DOHH2 (cell line): ENCODE measurements around the gene RAB3IL1.

Experiments used
- H3F3A ChIP-seq: fragments of 200-600 bp; sonication (generic), shearing (Covaris generic); 2 replicates; pipeline ENCODE4 v1.6.0; 2016; ENCODE audit warnings: antibody characterized with exemption, mild to moderate bottlenecking; ENCODE audit not compliant: control insufficient read depth, insufficient read depth
- H3K27ac ChIP-seq: fragments of 200-600 bp; sonication (generic); 2 replicates; pipeline ENCODE4 v1.5.1; 2014; ENCODE audit warnings: low read depth, mild to moderate bottlenecking, low read length, moderate library complexity
- H3K27me3 ChIP-seq: fragments of 200-600 bp; sonication (generic); 2 replicates; pipeline ENCODE4 v1.6.1; 2014; ENCODE audit warnings: mild to moderate bottlenecking, low read length, mixed read lengths; ENCODE audit not compliant: control insufficient read depth
- H3K36me3 ChIP-seq: fragments of 200-600 bp; sonication (generic); 2 replicates; pipeline ENCODE4 v1.6.1; 2014; ENCODE audit warnings: mild to moderate bottlenecking, low read length, moderate library complexity, mixed read lengths; ENCODE audit not compliant: control insufficient read depth
- H3K4me1 ChIP-seq: fragments of 200-600 bp; sonication (generic); 2 replicates; pipeline ENCODE4 v1.6.1; 2014; ENCODE audit warnings: mild to moderate bottlenecking, low read length, mixed read lengths; ENCODE audit not compliant: control insufficient read depth
- H3K4me2 ChIP-seq: fragments of 200-600 bp; sonication (generic); 2 replicates; pipeline ENCODE4 v1.6.0; 2014; ENCODE audit warnings: mild to moderate bottlenecking, low read length, moderate library complexity
- H3K4me3 ChIP-seq: fragments of 200-600 bp; sonication (generic); 2 replicates; pipeline ENCODE4 v1.5.1; 2014; ENCODE audit warnings: mild to moderate bottlenecking, low read length, mixed read lengths
- H3K79me2 ChIP-seq: fragments of 200-600 bp; sonication (generic); 2 replicates; pipeline ENCODE4 v1.6.1; 2014; ENCODE audit warnings: mild to moderate bottlenecking, low read length, mixed read lengths; ENCODE audit not compliant: control insufficient read depth
- H3K9me2 ChIP-seq: fragments of 200-600 bp; sonication (generic); replicated peaks from 2 replicates; pipeline ENCODE4 v1.6.1; 2014; ENCODE audit warnings: mild to moderate bottlenecking, low read length, mixed read lengths; ENCODE audit not compliant: control insufficient read depth
- H3K9me3 ChIP-seq: fragments of 200-600 bp; sonication (generic); 2 replicates; pipeline ENCODE4 v1.6.1; 2014; ENCODE audit warnings: antibody characterized with exemption, low read length, mixed read lengths; ENCODE audit not compliant: control insufficient read depth, insufficient read depth
- H4K20me1 ChIP-seq: fragments of 200-600 bp; sonication (generic); 2 replicates; pipeline ENCODE4 v1.6.0; 2014; ENCODE audit warnings: low read depth, mild to moderate bottlenecking, antibody characterized with exemption, low read length, moderate library complexity; ENCODE audit not compliant: control insufficient read depth, insufficient read depth
- EZH2phosphoT487 ChIP-seq: fragments of 200-600 bp; sonication (generic); IDR thresholded peaks from 2 replicates; pipeline ENCODE4 v1.6.1; 2017; ENCODE audit warnings: borderline replicate concordance, mild to moderate bottlenecking, antibody characterized with exemption, low read length, moderate library complexity, mixed read lengths
- TF ChIP-seq, protein P1 (sequence below): fragments of 200-600 bp; sonication (generic); IDR thresholded peaks from one replicate; pipeline ENCODE4 v1.5.1; 2014; ENCODE audit warnings: antibody characterized with exemption, mild to moderate bottlenecking, low read depth, low read length; ENCODE audit not compliant: poor library complexity, severe bottlenecking

The RAB3IL1 gene

DNA sequence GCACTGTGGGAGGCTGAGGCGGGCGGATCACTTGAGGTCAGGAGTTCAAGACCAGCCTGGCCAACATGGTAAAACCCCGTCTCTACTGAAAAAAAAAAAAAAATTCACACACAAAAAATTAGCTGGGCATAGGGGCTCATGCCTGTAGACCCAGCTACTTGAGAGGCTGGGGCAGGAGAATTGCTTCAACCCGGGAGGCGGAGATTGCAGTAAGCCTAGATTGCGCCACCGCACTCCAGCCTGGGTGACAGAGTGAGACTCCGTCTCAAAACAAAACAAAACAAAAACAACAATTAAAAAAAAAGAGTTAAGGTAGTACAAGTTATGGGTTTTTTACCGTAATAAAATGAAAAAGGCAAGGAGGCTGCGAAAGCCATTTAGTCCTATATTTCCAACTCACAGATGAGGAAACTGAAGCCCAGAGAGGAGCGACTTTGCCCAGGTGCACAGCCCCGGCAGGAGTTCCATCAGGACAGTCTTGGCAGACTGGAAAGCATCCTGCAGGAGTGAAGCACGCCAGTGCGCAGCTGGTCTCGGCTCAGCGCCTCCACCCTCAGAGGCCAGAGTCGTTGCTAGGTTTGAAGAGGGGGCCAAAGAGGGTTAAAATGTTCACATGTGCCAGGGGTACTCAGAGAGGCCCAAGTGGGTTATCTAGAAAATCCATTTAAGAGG lies 22.2 kb downstream of the RAB3IL1 start:
- peaks cover 58% of the 10 kb centered on the region for H3K4me1 ChIP-seq
- no peak overlapping the region for H3K4me3 ChIP-seq
- no peaks in the 10 kb centered on the region for H4K20me1 ChIP-seq
- TF ChIP-seq EZH2phosphoT487, result no peak
- TF ChIP-seq, protein P1, sequence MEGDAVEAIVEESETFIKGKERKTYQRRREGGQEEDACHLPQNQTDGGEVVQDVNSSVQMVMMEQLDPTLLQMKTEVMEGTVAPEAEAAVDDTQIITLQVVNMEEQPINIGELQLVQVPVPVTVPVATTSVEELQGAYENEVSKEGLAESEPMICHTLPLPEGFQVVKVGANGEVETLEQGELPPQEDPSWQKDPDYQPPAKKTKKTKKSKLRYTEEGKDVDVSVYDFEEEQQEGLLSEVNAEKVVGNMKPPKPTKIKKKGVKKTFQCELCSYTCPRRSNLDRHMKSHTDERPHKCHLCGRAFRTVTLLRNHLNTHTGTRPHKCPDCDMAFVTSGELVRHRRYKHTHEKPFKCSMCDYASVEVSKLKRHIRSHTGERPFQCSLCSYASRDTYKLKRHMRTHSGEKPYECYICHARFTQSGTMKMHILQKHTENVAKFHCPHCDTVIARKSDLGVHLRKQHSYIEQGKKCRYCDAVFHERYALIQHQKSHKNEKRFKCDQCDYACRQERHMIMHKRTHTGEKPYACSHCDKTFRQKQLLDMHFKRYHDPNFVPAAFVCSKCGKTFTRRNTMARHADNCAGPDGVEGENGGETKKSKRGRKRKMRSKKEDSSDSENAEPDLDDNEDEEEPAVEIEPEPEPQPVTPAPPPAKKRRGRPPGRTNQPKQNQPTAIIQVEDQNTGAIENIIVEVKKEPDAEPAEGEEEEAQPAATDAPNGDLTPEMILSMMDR, result no peak
- no peaks in the 10 kb centered on the region for H3K27me3 ChIP-seq
- peaks cover 7% of the 10 kb centered on the region for H3F3A ChIP-seq
- no peaks in the 10 kb centered on the region for H3K9me3 ChIP-seq
- no peak overlapping the region for H3K4me2 ChIP-seq
- peaks cover 8% of the 10 kb centered on the region for H3K79me2 ChIP-seq
- H3K9me2 ChIP-seq, result no peaks in the 10 kb centered on the region
- H3K27ac ChIP-seq, result no peak overlapping the region
- no peaks in the 10 kb centered on the region for H3K36me3 ChIP-seq

DNA sequence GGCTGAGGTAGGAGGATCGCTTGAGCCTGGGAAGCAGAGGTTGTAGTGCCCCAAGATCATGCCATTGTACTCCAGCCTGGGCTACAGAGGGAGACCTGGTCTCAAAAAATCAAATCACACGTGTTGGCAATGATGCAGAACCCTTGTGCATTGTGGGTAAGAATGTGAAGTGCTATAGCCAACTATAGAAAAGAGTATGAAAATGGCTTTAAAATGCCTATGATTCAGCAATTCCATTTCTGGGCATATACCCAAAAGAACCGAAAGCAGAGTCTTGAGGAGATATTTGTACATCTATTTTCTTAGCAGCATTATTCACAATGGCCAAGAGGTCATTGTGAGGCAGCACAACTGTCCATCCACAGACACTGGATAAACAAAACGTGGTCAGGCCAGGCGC lies 23.4 kb downstream of the RAB3IL1 start:
- TF ChIP-seq, protein P1, result no peak
- no peak for TF ChIP-seq EZH2phosphoT487
- Histone ChIP-seq H3K79me2 (peaks cover 10% of the 10 kb centered on the region), H3K27me3 (no peaks in the 10 kb centered on the region), H3K4me3 (no peak overlapping the region), H3K4me1 (peaks cover 57% of the 10 kb centered on the region), H3K27ac (no peak overlapping the region), H3K9me3 (no peaks in the 10 kb centered on the region), H3K4me2 (no peak overlapping the region), H3K36me3 (no peaks in the 10 kb centered on the region), H3K9me2 (no peaks in the 10 kb centered on the region), H4K20me1 (no peaks in the 10 kb centered on the region), H3F3A (peaks cover 7% of the 10 kb centered on the region)

DNA sequence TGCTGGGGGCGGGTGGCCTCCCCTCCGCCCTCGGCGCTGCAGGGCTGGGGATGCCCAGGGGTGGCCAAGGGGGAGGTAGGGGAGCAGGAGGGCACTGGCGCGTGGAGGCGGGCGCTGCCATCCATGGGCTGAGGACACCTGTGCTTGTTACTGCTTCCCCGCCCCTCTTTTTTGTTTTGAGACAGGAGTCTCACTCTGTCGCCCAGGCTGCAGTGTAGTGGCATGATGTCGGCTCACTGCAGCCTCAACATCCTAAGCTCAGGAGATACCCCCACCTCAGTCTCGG lies 25.3 kb downstream of the RAB3IL1 start:
- Histone ChIP-seq H4K20me1 (no peaks in the 10 kb centered on the region), H3K4me2 (peak overlapping the region; percentile 99), H3K27me3 (no peaks in the 10 kb centered on the region), H3K27ac (peak overlapping the region; percentile 64), H3K36me3 (no peaks in the 10 kb centered on the region; the same call in 1 of the 2 replicates), H3K4me3 (peak overlapping the region; percentile 85), H3K79me2 (peaks cover 18% of the 10 kb centered on the region), H3K4me1 (peaks cover 38% of the 10 kb centered on the region), H3K9me2 (no peaks in the 10 kb centered on the region), H3F3A (peaks cover 7% of the 10 kb centered on the region), H3K9me3 (no peaks in the 10 kb centered on the region)
- TF ChIP-seq, protein P1, result peak; percentile 35
- TF ChIP-seq EZH2phosphoT487, result no peak
